NCI-H524 (cell line): ENCODE results near the gene ESR2.
A peak's percentile ranks its signal among the peaks of the same experiment; 100 is the strongest.
"Not testable (repeated sequence)": the region's sequence is repeated elsewhere in the genome, so short reads cannot be mapped to it uniquely, and the experiment has no call there.

Experiments used
- DNase-seq, 2 experiments: peaks; one replicate each; lab custom pipeline; 2025; lab: John Stamatoyannopoulos, UW

ESR2 gene

DNA sequence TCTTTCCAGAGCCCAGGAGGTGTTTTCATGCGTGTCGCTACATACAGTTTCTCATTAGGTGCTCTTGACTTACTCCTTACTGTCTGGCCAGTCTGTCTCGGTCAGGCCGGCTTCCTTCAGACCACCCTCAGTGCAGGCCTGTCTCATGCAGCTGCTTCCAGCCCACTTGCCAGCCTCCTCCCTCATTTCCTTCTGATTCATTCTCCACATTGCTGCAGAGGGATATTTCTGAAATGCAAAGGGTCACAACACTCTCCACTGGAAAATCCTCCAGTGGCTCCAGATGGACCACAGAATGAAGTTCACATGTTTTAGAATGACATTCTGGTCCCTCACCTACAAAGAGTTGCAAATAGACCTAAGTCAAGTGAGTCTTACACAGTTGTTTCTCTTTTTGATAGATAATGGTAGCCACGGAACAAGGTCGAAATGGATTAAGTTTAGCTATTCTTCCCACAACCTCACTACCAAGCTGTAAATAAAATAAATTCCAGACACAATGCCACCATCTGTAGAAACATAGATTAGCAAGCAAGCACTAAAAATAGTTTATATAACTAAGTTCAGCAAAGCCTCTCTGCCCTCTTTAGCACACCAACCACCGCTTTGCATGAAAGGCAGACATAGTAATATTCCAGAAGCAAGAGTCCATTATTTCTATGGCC is 146.9 kb downstream of the ESR2 start:
- DNase-seq: no peak

DNA sequence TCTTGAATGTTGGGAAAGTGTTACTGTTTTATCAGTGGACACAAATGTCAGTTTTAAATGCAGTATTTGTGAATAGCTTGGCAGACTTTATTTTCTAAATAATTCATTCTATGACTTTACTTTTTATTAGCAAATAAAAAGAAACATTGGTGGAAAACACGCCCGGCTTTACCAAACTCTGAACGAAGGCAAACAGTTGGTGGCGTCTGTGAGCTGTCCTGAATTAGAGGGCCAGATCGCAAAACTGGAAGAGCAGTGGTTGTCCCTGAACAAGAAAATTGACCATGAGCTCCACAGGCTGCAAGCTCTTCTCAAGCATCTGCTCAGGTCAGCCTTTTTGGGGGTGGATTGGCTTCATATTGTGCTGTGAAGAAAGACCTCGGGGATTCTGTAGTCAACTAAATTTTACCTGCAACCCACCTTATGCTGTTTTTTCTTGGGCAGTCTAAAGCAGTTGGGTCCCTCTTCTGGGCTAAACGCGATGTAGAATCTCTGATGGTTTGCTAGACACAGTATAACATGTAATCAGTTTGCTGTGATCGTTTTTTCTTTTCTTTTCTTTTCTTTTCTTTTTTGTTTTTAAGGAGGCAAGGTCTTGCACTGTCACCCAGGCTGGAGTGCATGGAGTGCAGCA is 156.4 kb downstream of the ESR2 start:
- peak in 1 of 2 experiments; percentile 14 for DNase-seq

GRCh38 chr14:64126548-64126947 is 167.6 kb downstream of the ESR2 start:
- DNase-seq: no peak

- DNase-seq: no peak
Observed at GRCh38 chr14:64125270-64125669, 168.9 kb downstream of the ESR2 start.

- DNase-seq: no peak
Observed at GRCh38 chr14:64123241-64123822, 170.8 kb downstream of the ESR2 start.

GRCh38 chr14:64119980-64120379 is 174.2 kb downstream of the ESR2 start:
- DNase-seq: peak in 1 of 2 experiments; percentile 11

DNA sequence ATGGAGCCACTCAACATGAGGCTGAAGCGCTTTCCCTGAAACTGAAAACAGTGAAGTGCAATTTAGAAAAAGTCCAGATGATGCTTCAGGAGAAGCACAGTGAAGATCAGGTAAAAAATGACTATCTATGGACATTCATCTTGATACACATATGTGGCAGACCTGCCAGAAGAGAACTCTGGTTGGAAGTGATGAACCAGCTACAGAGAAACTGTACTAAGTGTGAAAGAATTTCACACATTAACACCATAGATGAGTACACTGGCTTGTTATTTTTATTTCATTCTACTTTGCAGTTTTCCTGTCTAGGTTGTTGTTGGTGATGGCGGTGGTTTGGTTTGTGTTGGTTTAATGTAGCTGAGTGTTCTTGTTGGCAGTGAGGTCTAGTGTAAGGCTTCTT is 174.7 kb downstream of the ESR2 start:
- DNase-seq: no peak

DNA sequence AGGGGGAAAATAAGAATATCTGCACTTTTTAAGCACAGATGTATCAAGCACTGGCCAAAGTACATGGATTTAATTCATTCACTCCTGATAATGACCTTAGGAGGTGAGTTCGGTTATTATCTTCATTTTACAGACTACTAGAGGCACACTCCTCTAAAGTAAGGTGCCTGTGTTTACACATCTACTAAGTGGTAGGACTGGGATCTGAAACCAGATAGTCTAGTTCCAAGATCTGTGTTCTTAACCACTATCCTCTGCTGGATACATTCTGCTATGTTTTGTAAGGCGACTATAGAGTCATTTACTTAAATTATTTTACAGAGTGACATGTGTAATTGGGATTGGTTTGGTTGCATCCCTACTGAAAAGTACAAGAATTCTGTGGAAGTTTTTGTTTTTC is 175.3 kb downstream of the ESR2 start:
- DNase-seq: no peak

GRCh38 chr14:64118403-64118742 is 175.8 kb downstream of the ESR2 start:
- DNase-seq: not testable (repeated sequence)

- DNase-seq: no peak
Observed at GRCh38 chr14:64117671-64118402, 176.3 kb downstream of the ESR2 start.

DNA sequence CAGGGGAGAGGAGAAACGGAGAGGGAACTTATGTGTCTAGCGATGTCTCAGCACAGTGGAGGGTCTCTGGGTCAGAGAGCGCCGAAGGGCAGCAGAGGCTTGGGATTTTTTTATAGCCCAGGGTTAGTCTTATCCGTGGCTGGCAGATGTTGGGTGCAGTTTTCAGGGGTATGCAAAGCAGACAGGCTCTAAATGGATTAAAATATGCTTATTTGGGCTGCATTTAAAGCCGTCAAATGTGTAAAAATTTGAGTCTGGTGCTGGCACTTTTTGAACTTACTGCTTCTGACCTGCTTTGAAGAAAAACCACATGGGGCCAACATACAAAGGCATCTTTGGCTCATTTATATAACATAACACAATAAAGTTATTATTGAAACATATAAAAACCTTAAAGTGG is 178.8 kb downstream of the ESR2 start:
- DNase-seq: no peak

DNA sequence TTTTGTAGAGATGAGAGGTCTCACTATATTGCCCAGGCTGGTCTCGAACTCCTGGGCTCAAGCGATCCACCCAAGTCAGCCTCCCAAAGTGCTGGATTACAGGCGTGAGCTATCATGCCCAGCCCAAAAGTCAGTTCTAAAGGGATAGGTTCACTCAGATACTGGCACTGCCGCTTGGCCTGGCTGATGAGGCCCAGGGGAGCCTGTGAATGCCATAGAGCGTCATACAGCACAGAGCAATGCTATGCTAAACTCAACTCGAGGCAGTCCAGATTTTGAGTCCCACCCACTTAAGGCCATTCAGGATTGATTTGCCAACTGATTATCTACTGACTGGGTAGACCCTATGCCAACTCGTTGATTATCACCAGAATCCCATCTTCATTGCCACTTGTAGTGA is 179.4 kb downstream of the ESR2 start:
- no peak for DNase-seq

- peak in 1 of 2 experiments; percentile 36 for DNase-seq
Observed at GRCh38 chr14:64114166-64114565, 180.0 kb downstream of the ESR2 start.

GRCh38 chr14:64112867-64113678 is 181.1 kb downstream of the ESR2 start:
- DNase-seq: no peak

DNA sequence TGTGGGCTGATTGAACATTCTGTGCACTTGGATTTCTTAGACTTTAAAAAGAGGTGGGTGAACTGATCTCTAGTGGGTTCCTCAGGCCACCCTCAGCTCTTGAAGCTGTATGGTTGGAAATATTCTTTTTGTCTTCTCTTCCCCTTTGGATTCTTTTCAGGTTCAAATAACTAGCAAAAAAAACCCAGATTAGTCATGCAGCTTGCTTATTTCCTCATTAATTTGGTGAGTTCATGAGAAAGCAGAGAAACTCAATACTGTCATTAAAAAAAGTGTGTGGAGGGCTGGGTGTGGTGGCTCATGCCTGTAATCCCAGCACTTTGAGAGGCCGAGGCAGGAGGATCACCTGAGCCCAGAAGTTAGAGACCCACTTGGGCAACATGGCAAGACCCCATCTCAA is 183.4 kb downstream of the ESR2 start:
- no peak for DNase-seq

DNA sequence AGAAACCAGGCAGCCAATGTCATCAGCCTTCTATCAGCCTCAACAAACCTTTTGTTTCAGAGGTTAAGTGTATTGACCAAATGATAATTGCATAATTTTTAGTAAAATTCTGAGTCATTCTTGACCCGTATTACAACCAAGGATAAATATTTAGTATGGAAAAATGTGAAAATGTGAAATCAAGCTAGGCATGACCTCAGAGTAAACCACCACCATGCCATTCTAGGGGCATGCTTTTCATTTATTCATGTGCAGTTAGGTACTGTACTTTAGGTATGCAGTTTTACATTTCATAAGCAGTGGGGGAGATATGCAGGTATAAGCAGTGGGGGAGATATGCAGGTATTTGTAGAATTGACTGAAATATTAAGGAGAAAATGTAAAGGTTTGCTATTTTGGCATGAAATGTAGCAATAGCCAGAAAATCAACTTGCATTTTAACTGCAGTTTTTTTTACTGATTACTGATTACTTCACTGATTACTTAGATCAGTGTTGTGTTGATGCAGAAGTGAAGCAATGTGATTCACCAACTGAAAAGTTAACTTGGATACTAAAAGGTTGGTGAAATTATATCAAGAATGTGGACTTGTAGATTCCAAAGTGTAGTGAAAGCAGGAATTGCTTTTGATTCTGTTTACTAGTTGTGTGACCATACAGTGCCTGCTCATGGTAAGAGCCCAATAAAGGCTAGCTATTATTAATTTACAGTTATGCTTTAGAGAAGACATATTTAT is 184.2 kb downstream of the ESR2 start:
- DNase-seq: no peak

DNA sequence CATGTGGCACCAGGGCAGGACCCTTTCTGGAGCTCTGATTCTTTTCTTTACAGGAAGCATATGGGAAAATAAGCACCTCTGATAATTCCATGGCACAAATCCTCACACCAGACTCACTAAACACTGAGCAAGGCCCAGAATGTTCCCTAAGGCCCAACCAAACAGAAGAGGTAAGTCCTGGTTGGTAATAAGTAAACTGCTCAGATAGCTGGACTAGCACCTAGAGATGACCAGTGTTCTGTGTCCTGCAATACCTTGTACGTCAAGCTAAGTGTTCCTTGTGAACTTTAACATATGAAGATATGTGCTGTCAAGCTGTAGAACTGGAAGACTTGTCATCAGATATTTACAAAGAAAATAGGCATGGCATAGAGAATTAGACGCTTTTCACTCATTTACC is 186.7 kb downstream of the ESR2 start:
- no peak for DNase-seq

DNA sequence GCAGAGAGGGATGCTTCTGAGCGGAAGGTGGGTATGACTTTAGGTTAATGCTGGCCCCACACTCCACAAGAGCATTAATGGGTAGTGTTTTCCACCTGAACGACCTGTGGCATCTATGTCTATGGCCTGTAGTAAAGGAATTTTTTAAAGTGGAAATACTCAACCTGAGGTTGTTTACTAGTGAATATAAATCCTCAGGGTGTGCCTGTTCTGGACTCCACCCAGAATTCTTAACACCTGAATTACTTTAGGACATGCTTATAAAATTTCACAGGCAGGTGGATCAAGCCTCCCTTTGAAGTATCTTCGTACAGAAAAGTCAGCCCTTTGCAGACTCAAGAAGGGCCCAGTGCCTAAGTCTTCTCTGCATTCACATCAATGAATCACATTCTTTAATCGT is 196.1 kb downstream of the ESR2 start:
- no peak for DNase-seq

GRCh38 chr14:64095620-64096019 is 198.6 kb downstream of the ESR2 start:
- DNase-seq: no peak

GRCh38 chr14:64092940-64093339 is 201.2 kb downstream of the ESR2 start:
- DNase-seq: no peak

- no peak for DNase-seq
Observed at GRCh38 chr14:64092338-64092737, 201.8 kb downstream of the ESR2 start.
